Hepatocyte (in vitro differentiated cells): ENCODE measurements around the gene CPSF3. TPM values are rescaled to one million over a fixed set of nuclear protein-coding genes. Genes with fewer than 3 reads are reported as not detected.

Experiments used
- DNase-seq: peaks from one replicate; pipeline ENCODE4 v3.0.0-alpha.2; 2016; ENCODE audit warnings: low spot score
- H2AFZ ChIP-seq: fragments of 200-600 bp; sonication (generic); 2 replicates; pipeline ENCODE4 v1.6.0; 2016; ENCODE audit warnings: antibody characterized with exemption, mild to moderate bottlenecking
- H3K27ac ChIP-seq: fragments of 200-600 bp; sonication (generic); 2 replicates; pipeline ENCODE4 v1.5.1; 2016; ENCODE audit warnings: mild to moderate bottlenecking
- H3K27me3 ChIP-seq: fragments of 200-600 bp; sonication (generic); 2 replicates; pipeline ENCODE4 v1.6.1; 2016
- H3K36me3 ChIP-seq: fragments of 200-600 bp; sonication (generic); replicated peaks from 2 replicates; pipeline ENCODE4 v1.5.1; 2016; ENCODE audit warnings: low read depth; ENCODE audit not compliant: insufficient read depth
- H3K4me1 ChIP-seq: fragments of 200-600 bp; sonication (generic); 2 replicates; pipeline ENCODE4 v1.5.1; 2016; ENCODE audit warnings: mild to moderate bottlenecking, moderate library complexity; ENCODE audit not compliant: insufficient read depth
- H3K4me2 ChIP-seq: fragments of 200-600 bp; sonication (generic); 2 replicates; pipeline ENCODE4 v1.6.0; 2016
- H3K4me3 ChIP-seq: fragments of 200-600 bp; sonication (generic); 2 replicates; pipeline ENCODE4 v1.5.1; 2016; ENCODE audit warnings: mild to moderate bottlenecking
- H3K79me2 ChIP-seq: fragments of 200-600 bp; sonication (generic); 2 replicates; pipeline ENCODE4 v1.6.0; 2017; ENCODE audit warnings: mild to moderate bottlenecking
- H3K9me2 ChIP-seq: fragments of 200-600 bp; sonication (generic); replicated peaks from 2 replicates; pipeline ENCODE4 v1.6.0; 2017; ENCODE audit warnings: mild to moderate bottlenecking; ENCODE audit not compliant: insufficient read depth
- H3K9me3 ChIP-seq: fragments of 200-600 bp; sonication (generic); 2 replicates; pipeline ENCODE4 v1.5.1; 2016; ENCODE audit warnings: low read depth, mild to moderate bottlenecking
- H4K20me1 ChIP-seq: fragments of 200-600 bp; sonication (generic); 2 replicates; pipeline ENCODE4 v1.6.0; 2016; ENCODE audit warnings: mild to moderate bottlenecking; ENCODE audit not compliant: insufficient read depth, poor library complexity, severe bottlenecking
- CTCF ChIP-seq: fragments of 200-600 bp; sonication (generic); IDR thresholded peaks from 2 replicates; pipeline ENCODE4 v1.5.1; 2016; ENCODE audit warnings: antibody characterized with exemption, mild to moderate bottlenecking; ENCODE audit not compliant: poor library complexity
- EZH2 ChIP-seq: fragments of 200-600 bp; sonication (generic); IDR thresholded peaks from 2 replicates; pipeline ENCODE4 v1.6.1; 2016; ENCODE audit warnings: antibody characterized with exemption, mild to moderate bottlenecking, borderline replicate concordance
- EZH2phosphoT487 ChIP-seq: fragments of 200-600 bp; sonication (generic); IDR thresholded peaks from one replicate; pipeline ENCODE4 v1.6.1; 2018; ENCODE audit warnings: antibody characterized with exemption, mild to moderate bottlenecking, low read depth, moderate library complexity; ENCODE audit not compliant: unreplicated experiment, severe bottlenecking
- WGBS: methylation state at CpG from one replicate; pipeline ENCODE4 v1.1.6; 2016; ENCODE audit warnings: low lambda C conversion rate; ENCODE audit errors: missing lambda C conversion rate; 5-methylcytosine and 5-hydroxymethylcytosine counted together
- polyA plus RNA-seq: library from polyadenylated mRNA; unstranded; fragments of >200 nt; fragmentation: Nextera tagmentation; extraction: Ambion mirVana; gene quantifications from 2 replicates; pipeline ENCODE4 v1.2.1, GENCODE V29; 2016
- total RNA-seq: library from RNA; depleted of rRNA; stranded (reverse); fragments of >200 nt; gene quantifications from 2 replicates; pipeline ENCODE4 v1.2.3, GENCODE V29; 2014

Gene CPSF3
- total and polyA plus RNA-seq, 2 experiments from 2014 or later = 23.9 to 38.7 TPM

GRCh38 chr2:9460441-9461017, 37.1 kb downstream of the CPSF3 start:
- no peaks in the 10 kb centered on the region for H3K36me3 ChIP-seq
- H3K27me3 ChIP-seq = no peaks in the 10 kb centered on the region
- H3K4me2 ChIP-seq = no peak overlapping the region
- H3K9me2 ChIP-seq = no peaks in the 10 kb centered on the region
- 96% methylated on average over 3 of the region's 3 CpGs for WGBS
- no peak overlapping the region for H2AFZ ChIP-seq
- no peaks in the 10 kb centered on the region for H3K4me1 ChIP-seq
- no peak for DNase-seq
- no peak overlapping the region for H3K27ac ChIP-seq
- no peaks in the 10 kb centered on the region for H4K20me1 ChIP-seq
- no peak for TF ChIP-seq EZH2
- no peak for TF ChIP-seq CTCF
- TF ChIP-seq EZH2phosphoT487 = no peak
- H3K9me3 ChIP-seq = no peaks in the 10 kb centered on the region
- H3K4me3 ChIP-seq = no peak overlapping the region
- no peaks in the 10 kb centered on the region for H3K79me2 ChIP-seq

GRCh38 chr2:9461079-9461478, 37.6 kb downstream of the CPSF3 start:
- H4K20me1 ChIP-seq = no peaks in the 10 kb centered on the region
- H3K9me2 ChIP-seq = no peaks in the 10 kb centered on the region
- no peaks in the 10 kb centered on the region for H3K79me2 ChIP-seq
- H3K27ac ChIP-seq = no peak overlapping the region
- TF ChIP-seq EZH2 (no peak), CTCF (no peak), EZH2phosphoT487 (no peak)
- no peak for DNase-seq
- no peaks in the 10 kb centered on the region for H3K4me1 ChIP-seq
- no peaks in the 10 kb centered on the region for H3K36me3 ChIP-seq
- no peaks in the 10 kb centered on the region for H3K27me3 ChIP-seq
- H3K9me3 ChIP-seq = no peaks in the 10 kb centered on the region
- no peak overlapping the region for H3K4me2 ChIP-seq
- H3K4me3 ChIP-seq = no peak overlapping the region
- WGBS = 88% methylated on average over 3 of the region's 3 CpGs
- no peak overlapping the region for H2AFZ ChIP-seq

- TF ChIP-seq CTCF (no peak), EZH2 (no peak), EZH2phosphoT487 (no peak)
- Histone ChIP-seq H3K4me1 (no peaks in the 10 kb centered on the region), H3K27ac (no peak overlapping the region), H3K79me2 (no peaks in the 10 kb centered on the region), H3K36me3 (no peaks in the 10 kb centered on the region), H3K4me2 (no peak overlapping the region), H2AFZ (no peak overlapping the region), H3K4me3 (no peak overlapping the region), H4K20me1 (no peaks in the 10 kb centered on the region), H3K27me3 (no peaks in the 10 kb centered on the region), H3K9me2 (no peaks in the 10 kb centered on the region), H3K9me3 (no peaks in the 10 kb centered on the region)
- no peak for DNase-seq
- WGBS = 84% methylated on average over 5 of the region's 5 CpGs
These were observed 38.9 kb downstream of the CPSF3 start for GRCh38 chr2:9462313-9462712.
